GM18873 (cell line): ENCODE results near the gene MIGA2.
"Not testable (repeated sequence)": the region's sequence is repeated elsewhere in the genome, so short reads cannot be mapped to it uniquely, and the experiment has no call there.

Experiments
- ATAC-seq: cut with Tn5 transposase; IDR thresholded peaks from one replicate; pipeline ENCODE4 v1.9.1; 2021; ENCODE audit warnings: mild to moderate bottlenecking, moderate library complexity, moderate number of reproducible peaks; ENCODE audit not compliant: unreplicated experiment, low FRiP score

MIGA2 gene

GRCh38 chr9:129033216-129033615, 3.2 kb upstream of the MIGA2 start:
- ATAC-seq: no peak

- not testable (repeated sequence) for ATAC-seq
These were observed 588 bp upstream of the MIGA2 start for GRCh38 chr9:129035838-129036237.

GRCh38 chr9:129036923-129037766, 719 bp downstream of the MIGA2 start:
- no peak for ATAC-seq

- no peak for ATAC-seq
These were observed 1.3 kb downstream of the MIGA2 start for GRCh38 chr9:129037767-129038098.

GRCh38 chr9:129038109-129038852, 1.9 kb downstream of the MIGA2 start:
- no peak for ATAC-seq

- ATAC-seq: no peak
These were observed 3.8 kb downstream of the MIGA2 start for GRCh38 chr9:129040113-129040643.

- ATAC-seq: no peak
These were observed 5.6 kb downstream of the MIGA2 start for GRCh38 chr9:129042016-129042415.

GRCh38 chr9:129052592-129052991, 16.2 kb downstream of the MIGA2 start:
- no peak for ATAC-seq

- ATAC-seq: no peak
These were observed 16.6 kb downstream of the MIGA2 start for GRCh38 chr9:129053020-129053419.

GRCh38 chr9:129054163-129054851, 17.9 kb downstream of the MIGA2 start:
- ATAC-seq: no peak

- no peak for ATAC-seq
These were observed 22.8 kb downstream of the MIGA2 start for GRCh38 chr9:129058965-129059795.

- no peak for ATAC-seq
These were observed 23.7 kb downstream of the MIGA2 start for GRCh38 chr9:129059796-129060785.

- no peak for ATAC-seq
These were observed 24.6 kb downstream of the MIGA2 start for GRCh38 chr9:129060991-129061390.

- no peak for ATAC-seq
These were observed 26.6 kb downstream of the MIGA2 start for GRCh38 chr9:129063061-129063460.

- no peak for ATAC-seq
These were observed 28.1 kb downstream of the MIGA2 start for GRCh38 chr9:129064499-129064908.

GRCh38 chr9:129068110-129068509, 31.7 kb downstream of the MIGA2 start:
- no peak for ATAC-seq

- ATAC-seq: no peak
These were observed 32.8 kb downstream of the MIGA2 start for GRCh38 chr9:129068990-129069861.
